NB4 (cell line): Measurements from ENCODE around the gene SUSD6.
A peak's percentile ranks its signal among the peaks of the same experiment; 100 is the strongest.

Experiments
- DNase-seq: peaks from one replicate; pipeline ENCODE4 v3.0.0; 2010; ENCODE audit warnings: low read depth
- H3K4me3 ChIP-seq: one replicate; pipeline ENCODE4 v1.5.1; 2011; ENCODE audit warnings: mild to moderate bottlenecking, low read depth, low read length, moderate library complexity
- CTCF ChIP-seq: IDR thresholded peaks from one replicate; pipeline ENCODE4 v1.5.1; 2012; ENCODE audit warnings: low read depth, low read length
- MYC ChIP-seq: IDR thresholded peaks from 2 replicates; pipeline ENCODE4 v1.6.1; 2011; ENCODE audit warnings: low read depth, low read length
- POLR2A ChIP-seq: IDR thresholded peaks from 2 replicates; pipeline ENCODE4 v1.6.1; 2011; ENCODE audit warnings: mild to moderate bottlenecking; ENCODE audit not compliant: insufficient read length; ENCODE audit errors: extremely low read depth
- TF ChIP-seq, protein P1 (sequence below): IDR thresholded peaks from 2 replicates; pipeline ENCODE4 v1.6.1; 2011; ENCODE audit warnings: low read depth, low read length

The SUSD6 gene

GRCh38 chr14:69630360-69630759, 19.0 kb downstream of the SUSD6 start:
- TF ChIP-seq POLR2A = no peak
- no peak for TF ChIP-seq CTCF
- TF ChIP-seq, protein P1, sequence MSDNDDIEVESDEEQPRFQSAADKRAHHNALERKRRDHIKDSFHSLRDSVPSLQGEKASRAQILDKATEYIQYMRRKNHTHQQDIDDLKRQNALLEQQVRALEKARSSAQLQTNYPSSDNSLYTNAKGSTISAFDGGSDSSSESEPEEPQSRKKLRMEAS = no peak
- no peak for TF ChIP-seq MYC
- H3K4me3 ChIP-seq = no peak overlapping the region
- no peak for DNase-seq

GRCh38 chr14:69631509-69631908, 20.1 kb downstream of the SUSD6 start:
- TF ChIP-seq, protein P1 = no peak
- TF ChIP-seq CTCF = no peak
- H3K4me3 ChIP-seq = no peak overlapping the region
- no peak for DNase-seq

- TF ChIP-seq POLR2A (no peak), CTCF (no peak), MYC (no peak)
- TF ChIP-seq, protein P1 = no peak
- peak; percentile 71 for DNase-seq
- H3K4me3 ChIP-seq = no peak overlapping the region
Measured at GRCh38 chr14:69632164-69632563, 20.8 kb downstream of the SUSD6 start.

GRCh38 chr14:69632593-69633151, 21.3 kb downstream of the SUSD6 start:
- no peak overlapping the region for H3K4me3 ChIP-seq
- no peak for TF ChIP-seq POLR2A
- no peak for TF ChIP-seq CTCF
- TF ChIP-seq, protein P1 = no peak
- TF ChIP-seq MYC = no peak
- DNase-seq = no peak

DNA sequence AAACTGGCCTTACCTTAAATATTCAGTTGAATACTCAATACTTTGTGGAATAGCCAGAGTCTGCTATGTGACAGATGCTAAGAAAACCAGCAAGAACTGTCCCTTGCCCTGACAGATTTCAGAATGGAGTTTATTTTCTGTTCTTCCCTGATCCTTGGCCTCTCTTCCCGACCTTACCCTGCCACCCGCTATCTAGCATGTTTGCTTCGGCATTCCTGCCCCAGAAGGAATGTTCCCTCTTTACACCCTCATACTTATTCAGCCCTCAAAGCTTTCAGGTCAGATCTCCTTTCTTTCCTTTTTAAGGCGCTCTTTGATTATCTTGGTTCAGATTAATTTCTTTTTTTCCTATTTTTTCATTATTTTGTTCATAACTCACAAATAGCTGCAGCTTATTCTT, 21.8 kb downstream of the SUSD6 start:
- TF ChIP-seq, protein P1 = no peak
- no peak for TF ChIP-seq POLR2A
- TF ChIP-seq MYC = no peak
- TF ChIP-seq CTCF = no peak
- DNase-seq = no peak
- no peak overlapping the region for H3K4me3 ChIP-seq
